ENCODE measurements around the gene STARD8.
"Not testable (repeated sequence)": the region's sequence is repeated elsewhere in the genome, so short reads cannot be mapped to it uniquely, and the experiment has no call there.

Gene STARD8

GRCh38 chrX:68727696-68728095, 80.2 kb downstream of the STARD8 start:
- H3K27me3 ChIP-seq, result peaks cover 65 to 95% (median 91%) of the 10 kb centered on the region in 11 experiments
- H3K4me3 ChIP-seq, result no peak overlapping the region
- no peak overlapping the region for H3K9ac ChIP-seq
- no peak for TF ChIP-seq Cebpa-rat (IDR thresholded peaks at IDR 0.05)
- no peak overlapping the region for H3K4me2 ChIP-seq
- no peaks in the 10 kb centered on the region for H3K4me1 ChIP-seq
- H3K27ac ChIP-seq, result no peak overlapping the region
- H3K9me3 ChIP-seq (replicated peaks in 1 of 11), result no peaks in the 10 kb centered on the region; a peak in 1 of 22 replicates
- peaks cover 0 to 16% (median 0%) of the 10 kb centered on the region in 11 experiments; a peak in 6 of 22 replicates for H4K20me1 ChIP-seq
- peaks cover 0 to 21% (median 0%) of the 10 kb centered on the region in 11 experiments; a peak in 2 of 22 replicates for H3K36me3 ChIP-seq

DNA sequence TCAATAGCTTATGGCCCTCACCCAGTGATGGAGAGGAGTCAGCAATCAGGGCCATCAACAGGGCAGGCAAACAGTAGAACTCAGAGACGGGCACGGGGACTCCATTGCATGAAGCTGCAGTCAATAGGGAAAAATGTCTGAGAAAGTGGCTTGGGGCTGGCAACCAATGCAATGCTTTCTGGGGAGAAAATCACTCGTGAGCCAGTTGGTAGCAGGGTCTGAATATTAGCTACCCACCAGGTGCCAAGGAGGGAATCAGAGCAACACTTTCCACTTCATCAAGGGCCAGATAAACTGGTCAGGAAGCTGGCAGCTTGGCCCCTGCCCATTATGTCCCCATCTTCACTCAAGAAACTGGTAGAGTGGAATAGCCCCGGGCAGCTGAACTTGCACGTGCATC, 80.7 kb downstream of the STARD8 start:
- no peak overlapping the region for H3K9ac ChIP-seq
- no peak overlapping the region for H3K4me2 ChIP-seq
- no peaks in the 10 kb centered on the region for H3K4me1 ChIP-seq
- no peak overlapping the region for H3K4me3 ChIP-seq
- H3K9me3 ChIP-seq (replicated peaks in 1 of 11), result no peaks in the 10 kb centered on the region; a peak in 1 of 22 replicates
- peaks cover 0 to 16% (median 0%) of the 10 kb centered on the region in 11 experiments; a peak in 6 of 22 replicates for H4K20me1 ChIP-seq
- H3K36me3 ChIP-seq, result peaks cover 0 to 18% (median 0%) of the 10 kb centered on the region in 11 experiments; a peak in 2 of 22 replicates
- H3K27me3 ChIP-seq, result peaks cover 68 to 95% (median 91%) of the 10 kb centered on the region in 11 experiments
- no peak for TF ChIP-seq Cebpa-rat (IDR thresholded peaks at IDR 0.05)
- H3K27ac ChIP-seq, result no peak overlapping the region

- no peak for TF ChIP-seq Cebpa-rat (IDR thresholded peaks at IDR 0.05)
These were observed 83.8 kb downstream of the STARD8 start for GRCh38 chrX:68731254-68731653.

DNA sequence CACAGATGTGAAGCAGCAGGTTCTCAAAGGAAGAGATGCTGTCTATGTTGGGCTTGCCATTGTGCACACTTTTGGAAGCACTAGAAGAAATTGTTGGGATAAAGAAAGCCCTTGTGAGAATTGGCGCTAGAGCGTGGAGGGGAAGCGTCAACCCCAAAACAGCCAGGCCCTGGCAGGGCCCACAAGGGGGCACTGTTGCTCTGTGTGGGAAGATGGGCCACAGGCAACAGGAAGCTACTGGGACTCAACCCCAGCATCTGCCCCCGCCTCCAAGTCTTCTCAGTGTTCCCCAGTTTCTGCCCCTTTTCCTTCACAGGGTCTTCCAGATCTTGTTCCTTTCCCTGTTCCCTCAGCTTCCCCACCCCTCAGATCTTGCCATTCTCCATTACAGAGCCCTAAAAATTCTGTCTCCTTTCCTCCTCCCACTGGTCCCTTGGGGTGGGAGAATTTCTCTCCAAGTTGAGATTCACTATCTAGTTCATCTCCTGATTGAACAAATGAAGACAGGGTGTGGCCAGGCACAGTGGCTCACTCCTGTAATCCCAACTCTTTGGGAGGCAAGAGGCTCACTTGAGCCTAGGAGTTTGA, 85.5 kb downstream of the STARD8 start:
- Histone ChIP-seq H3K4me2 (no peak overlapping the region), H3K27ac (no peak overlapping the region), H3K36me3 (no peaks in the 10 kb centered on the region), H3K4me1 (no peaks in the 10 kb centered on the region), H3K27me3 (peaks cover 44 to 82% (median 70%) of the 10 kb centered on the region in 11 experiments), H3K9me3 (replicated peaks in 1 of 11) (peaks cover 0 to 6% (median 0%) of the 10 kb centered on the region in 11 experiments; a peak in 2 of 22 replicates), H3K4me3 (no peak overlapping the region), H3K9ac (no peak overlapping the region), H4K20me1 (no peaks in the 10 kb centered on the region; a peak in 1 of 22 replicates)
- no peak for TF ChIP-seq Cebpa-rat (IDR thresholded peaks at IDR 0.05)

More at GRCh38 chrX:68731254-68731653, 83.8 kb downstream of the STARD8 start:
- H3K4me1 ChIP-seq, result no peaks in the 10 kb centered on the region
- H3K27ac ChIP-seq, result no peak overlapping the region
- peaks cover 0 to 6% (median 0%) of the 10 kb centered on the region in 11 experiments; a peak in 2 of 22 replicates for H3K9me3 ChIP-seq (replicated peaks in 1 of 11)
- no peak overlapping the region for H3K4me2 ChIP-seq
- H3K27me3 ChIP-seq, result peaks cover 61 to 96% (median 84%) of the 10 kb centered on the region in 11 experiments
- no peaks in the 10 kb centered on the region; a peak in 2 of 22 replicates for H4K20me1 ChIP-seq
- H3K4me3 ChIP-seq, result no peak overlapping the region
- H3K9ac ChIP-seq, result no peak overlapping the region
- no peaks in the 10 kb centered on the region; a peak in 1 of 22 replicates for H3K36me3 ChIP-seq

GRCh38 chrX:68735266-68735665, 87.8 kb downstream of the STARD8 start:
- Histone ChIP-seq H3K4me3 (no peak overlapping the region), H3K9me3 (replicated peaks in 1 of 11) (peaks cover 0 to 6% (median 0%) of the 10 kb centered on the region in 11 experiments; a peak in 2 of 22 replicates), H3K36me3 (no peaks in the 10 kb centered on the region), H3K4me2 (no peak overlapping the region), H4K20me1 (no peaks in the 10 kb centered on the region), H3K4me1 (no peaks in the 10 kb centered on the region), H3K9ac (no peak overlapping the region), H3K27ac (no peak overlapping the region), H3K27me3 (peaks cover 29 to 63% (median 51%) of the 10 kb centered on the region in 11 experiments)
- no peak for TF ChIP-seq Cebpa-rat (IDR thresholded peaks at IDR 0.05)

- H4K20me1 ChIP-seq; H3K4me3 ChIP-seq; H3K4me2 ChIP-seq; H3K9ac ChIP-seq; H3K36me3 ChIP-seq; H3K4me1 ChIP-seq; H3K9me3 ChIP-seq (replicated peaks in 1 of 11); H3K27ac ChIP-seq: not testable (repeated sequence)
- H3K27me3 ChIP-seq, result peaks cover 0 to 13% (median 5%) of the 10 kb centered on the region in 11 experiments; a peak in 15 of 22 replicates
These were observed 94.4 kb downstream of the STARD8 start for GRCh38 chrX:68741864-68742263.

GRCh38 chrX:68743754-68744153, 96.3 kb downstream of the STARD8 start:
- Histone ChIP-seq H3K36me3 (no peaks in the 10 kb centered on the region), H3K9me3 (replicated peaks in 1 of 11) (peaks cover 0 to 10% (median 0%) of the 10 kb centered on the region in 11 experiments; a peak in 3 of 22 replicates), H3K4me1 (peaks cover 0 to 6% (median 0%) of the 10 kb centered on the region in 10 experiments; a peak in 1 of 20 replicates), H3K9ac (no peak overlapping the region), H3K27ac (no peak overlapping the region), H3K27me3 (peaks cover 0 to 30% (median 21%) of the 10 kb centered on the region in 11 experiments; a peak in 19 of 22 replicates), H4K20me1 (no peaks in the 10 kb centered on the region), H3K4me2 (no peak overlapping the region), H3K4me3 (no peak overlapping the region)
- TF ChIP-seq Cebpa-rat (IDR thresholded peaks at IDR 0.05), result no peak

- Histone ChIP-seq H3K9me3 (replicated peaks in 1 of 11) (peaks cover 0 to 10% (median 0%) of the 10 kb centered on the region in 11 experiments; a peak in 3 of 22 replicates), H3K27ac (no peak overlapping the region), H3K36me3 (no peaks in the 10 kb centered on the region), H3K4me1 (peaks cover 0 to 6% (median 0%) of the 10 kb centered on the region in 10 experiments; a peak in 1 of 20 replicates), H3K4me3 (no peak overlapping the region), H3K27me3 (peaks cover 16 to 63% (median 49%) of the 10 kb centered on the region in 11 experiments; a peak in 21 of 22 replicates), H3K4me2 (no peak overlapping the region; a peak in 1 of 22 replicates), H3K9ac (no peak overlapping the region), H4K20me1 (no peaks in the 10 kb centered on the region)
- no peak for TF ChIP-seq Cebpa-rat (IDR thresholded peaks at IDR 0.05)
These were observed 99.5 kb downstream of the STARD8 start for GRCh38 chrX:68746988-68747387.

DNA sequence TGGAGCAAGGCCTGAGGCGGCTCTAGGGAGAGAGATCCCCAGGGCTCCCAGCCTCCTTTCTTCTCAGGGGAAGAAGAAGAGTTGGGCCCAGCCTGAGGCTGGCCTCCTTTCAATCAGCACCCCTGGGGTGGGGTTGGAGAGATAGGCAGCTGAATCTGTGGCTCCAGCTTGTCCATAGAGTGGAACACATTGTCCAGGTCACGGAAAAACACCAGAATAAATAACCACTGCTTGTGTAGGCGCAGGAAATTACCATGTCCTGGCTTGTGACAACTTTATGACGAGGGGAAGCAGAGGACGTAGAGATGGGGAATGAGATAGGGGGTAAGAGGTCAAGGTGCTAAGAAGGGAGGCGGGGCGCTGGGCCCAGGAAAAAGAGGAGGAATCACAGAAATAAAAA, 100.6 kb downstream of the STARD8 start:
- H3K27me3 ChIP-seq, result peaks cover 20 to 73% (median 59%) of the 10 kb centered on the region in 11 experiments; a peak in 21 of 22 replicates
- no peaks in the 10 kb centered on the region; a peak in 1 of 22 replicates for H4K20me1 ChIP-seq
- TF ChIP-seq Cebpa-rat (IDR thresholded peaks at IDR 0.05), result no peak
- H3K4me3 ChIP-seq, result no peak overlapping the region
- H3K4me1 ChIP-seq, result peaks cover 0 to 6% (median 0%) of the 10 kb centered on the region in 10 experiments; a peak in 1 of 20 replicates
- no peak overlapping the region for H3K27ac ChIP-seq
- peaks cover 0 to 10% (median 0%) of the 10 kb centered on the region in 11 experiments; a peak in 3 of 22 replicates for H3K9me3 ChIP-seq (replicated peaks in 1 of 11)
- H3K9ac ChIP-seq, result no peak overlapping the region
- H3K4me2 ChIP-seq, result no peak overlapping the region
- no peaks in the 10 kb centered on the region for H3K36me3 ChIP-seq

Measured in BLaER1 treated with 17β-estradiol and CSF1 and Interleukin-3, amounts not matched to agents 10 nM and 100 nM (cell line).